Stimulated activated CD4-positive, alpha-beta T cell treated with anti-CD3 and anti-CD28 coated beads, Interleukin-12 subunit alpha, Interleukin-12 subunit beta, amount 100 ng/mL, for 4 hours (primary cell): Measurements from ENCODE around the gene HCRTR2.
"Not testable (repeated sequence)": the region's sequence is repeated elsewhere in the genome, so short reads cannot be mapped to it uniquely, and the experiment has no call there.

Source experiments
- DNase-seq: peaks from one replicate; pipeline ENCODE4 v3.0.0-alpha.2; 2020

Gene HCRTR2

GRCh38 chr6:55174211-55175026 is at the start of gene HCRTR2:
TSS of gene HCRTR2 (plus strand) at chr6:55174515. CDS start at chr6:55174588, 73 bp downstream.
- DNase-seq, result no peak

GRCh38 chr6:55130806-55131324 is 43.5 kb upstream of the HCRTR2 start:
- DNase-seq, result no peak

GRCh38 chr6:55131616-55132015 is 42.7 kb upstream of the HCRTR2 start:
- DNase-seq, result no peak

GRCh38 chr6:55136916-55137315 is 37.4 kb upstream of the HCRTR2 start:
- no peak for DNase-seq

- DNase-seq, result no peak
Observed at GRCh38 chr6:55137929-55138693, 36.2 kb upstream of the HCRTR2 start.

- DNase-seq, result no peak
Observed at GRCh38 chr6:55141611-55142010, 32.7 kb upstream of the HCRTR2 start.

GRCh38 chr6:55142610-55143009 is 31.7 kb upstream of the HCRTR2 start:
- DNase-seq, result no peak

- DNase-seq, result no peak
Observed at GRCh38 chr6:55153284-55153683, 21.0 kb upstream of the HCRTR2 start.

GRCh38 chr6:55158784-55159183 is 15.5 kb upstream of the HCRTR2 start:
- not testable (repeated sequence) for DNase-seq

GRCh38 chr6:55167860-55168259 is 6.5 kb upstream of the HCRTR2 start:
- no peak for DNase-seq

- DNase-seq, result no peak
Observed at GRCh38 chr6:55175078-55176049, 1.0 kb downstream of the HCRTR2 start.

GRCh38 chr6:55176958-55177357 is 2.6 kb downstream of the HCRTR2 start:
- no peak for DNase-seq

- no peak for DNase-seq
Observed at GRCh38 chr6:55180258-55180657, 5.9 kb downstream of the HCRTR2 start.

GRCh38 chr6:55182016-55182650 is 7.8 kb downstream of the HCRTR2 start:
- no peak for DNase-seq

- DNase-seq, result no peak
Observed at GRCh38 chr6:55184782-55185530, 10.6 kb downstream of the HCRTR2 start.

GRCh38 chr6:55198715-55199114 is 24.4 kb downstream of the HCRTR2 start:
- DNase-seq, result no peak

- DNase-seq, result no peak
Observed at GRCh38 chr6:55199239-55199638, 24.9 kb downstream of the HCRTR2 start.

GRCh38 chr6:55208478-55209458 is 34.5 kb downstream of the HCRTR2 start:
- DNase-seq, result no peak

GRCh38 chr6:55210952-55211351 is 36.6 kb downstream of the HCRTR2 start:
- DNase-seq, result no peak

GRCh38 chr6:55212156-55212555 is 37.8 kb downstream of the HCRTR2 start:
- no peak for DNase-seq
